Brain pericyte (primary cell): ENCODE results near the gene INCA1.

Experiments
- DNase-seq: peaks from one replicate; pipeline ENCODE4 v3.0.0-alpha.2; 2012; ENCODE audit warnings: low read depth, low spot score

The INCA1 gene

GRCh38 chr17:5011928-5012327 lies 14.6 kb upstream of the INCA1 start:
- no peak for DNase-seq

GRCh38 chr17:5003214-5003867 lies 6.0 kb upstream of the INCA1 start:
- DNase-seq: no peak

- no peak for DNase-seq
Observed at GRCh38 chr17:5002121-5002788, 4.9 kb upstream of the INCA1 start.

GRCh38 chr17:5000237-5000639 lies 2.9 kb upstream of the INCA1 start:
- DNase-seq: no peak

- DNase-seq: no peak
Observed at GRCh38 chr17:4999430-5000093, 2.2 kb upstream of the INCA1 start.

- DNase-seq: no peak
Observed at GRCh38 chr17:4998732-4999429, 1.6 kb upstream of the INCA1 start.

- DNase-seq: no peak
Observed at GRCh38 chr17:4998027-4998731, 857 bp upstream of the INCA1 start.

GRCh38 chr17:4994081-4994595 lies 3.2 kb downstream of the INCA1 start:
- no peak for DNase-seq

- DNase-seq: no peak
Observed at GRCh38 chr17:4987767-4988567, 9.4 kb downstream of the INCA1 start.

GRCh38 chr17:4986951-4987766 lies 10.2 kb downstream of the INCA1 start, which contains the start of gene CAMTA2:
TSS of gene CAMTA2 (minus strand) at chr17:4987675. CDS start at chr17:4986222, 1,453 bp downstream.
- DNase-seq: no peak

- DNase-seq: no peak
Observed at GRCh38 chr17:4986403-4986802, 10.9 kb downstream of the INCA1 start.

GRCh38 chr17:4982305-4982704 lies 15.0 kb downstream of the INCA1 start:
- DNase-seq: no peak

- DNase-seq: no peak
Observed at GRCh38 chr17:4980644-4981216, 16.6 kb downstream of the INCA1 start.

GRCh38 chr17:4978726-4979125 lies 18.6 kb downstream of the INCA1 start:
- DNase-seq: no peak

- DNase-seq: no peak
Observed at GRCh38 chr17:4974115-4974670, 23.1 kb downstream of the INCA1 start.

GRCh38 chr17:4973256-4974114 lies 23.8 kb downstream of the INCA1 start:
- no peak for DNase-seq

GRCh38 chr17:4972752-4973151 lies 24.6 kb downstream of the INCA1 start:
- DNase-seq: no peak

GRCh38 chr17:4972322-4972721 lies 25.0 kb downstream of the INCA1 start:
- DNase-seq: no peak
